Smooth muscle cell (in vitro differentiated cells): ENCODE results near the gene CDKN2C. TPM values are rescaled to one million over a fixed set of nuclear protein-coding genes. Genes with fewer than 3 reads are reported as not detected.
"Not testable (repeated sequence)": the region's sequence is repeated elsewhere in the genome, so short reads cannot be mapped to it uniquely, and the experiment has no call there.

Experiments
- DNase-seq: peaks from one replicate; lab custom pipeline; 2025; ENCODE audit not compliant: unreplicated experiment; lab: John Stamatoyannopoulos, UW
- H2AFZ ChIP-seq: fragments of 200-600 bp; sonication (generic); 2 replicates; pipeline ENCODE4 v1.6.0; 2016; ENCODE audit warnings: antibody characterized with exemption, low read depth, mild to moderate bottlenecking
- H3F3A ChIP-seq: fragments of 200-600 bp; sonication (generic); 2 replicates; pipeline ENCODE4 v1.6.0; 2017; ENCODE audit warnings: antibody characterized with exemption, low read depth
- H3K27ac ChIP-seq: fragments of 200-600 bp; sonication (generic); 2 replicates; pipeline ENCODE4 v1.5.1; 2016; ENCODE audit warnings: low read depth, mild to moderate bottlenecking
- H3K27me3 ChIP-seq: fragments of 200-600 bp; sonication (generic); 2 replicates; pipeline ENCODE4 v1.6.1; 2016; ENCODE audit warnings: low read depth, mild to moderate bottlenecking
- H3K36me3 ChIP-seq: fragments of 200-600 bp; sonication (generic); 2 replicates; pipeline ENCODE4 v1.5.1; 2016; ENCODE audit warnings: low read depth
- H3K4me1 ChIP-seq: fragments of 200-600 bp; sonication (generic); 2 replicates; pipeline ENCODE4 v1.5.1; 2016; ENCODE audit warnings: low read depth
- H3K4me2 ChIP-seq: fragments of 200-600 bp; sonication (generic); 2 replicates; pipeline ENCODE4 v1.6.0; 2016; ENCODE audit warnings: mild to moderate bottlenecking
- H3K4me3 ChIP-seq: fragments of 200-600 bp; sonication (generic); 2 replicates; pipeline ENCODE4 v1.5.1; 2016; ENCODE audit warnings: mild to moderate bottlenecking
- H3K79me2 ChIP-seq: fragments of 200-600 bp; sonication (generic); 2 replicates; pipeline ENCODE4 v1.6.0; 2016; ENCODE audit warnings: low read depth, mild to moderate bottlenecking
- H3K9ac ChIP-seq: fragments of 200-600 bp; sonication (generic); 2 replicates; pipeline ENCODE4 v1.6.0; 2016; ENCODE audit warnings: low read depth
- H3K9me3 ChIP-seq: fragments of 200-600 bp; sonication (generic); replicated peaks from 2 replicates; pipeline ENCODE4 v1.5.1; 2016; ENCODE audit warnings: low read depth
- H4K20me1 ChIP-seq: fragments of 200-600 bp; sonication (generic); 2 replicates; pipeline ENCODE4 v1.6.0; 2016; ENCODE audit warnings: low read depth
- CTCF ChIP-seq: fragments of 200-600 bp; sonication (generic); IDR thresholded peaks from 2 replicates; pipeline ENCODE4 v1.5.1; 2017; ENCODE audit warnings: borderline replicate concordance, mild to moderate bottlenecking, antibody characterized with exemption; ENCODE audit not compliant: insufficient read depth, poor library complexity, severe bottlenecking
- WGBS: methylation state at CpG from one replicate; pipeline ENCODE4 v1.1.7; 2016; ENCODE audit warnings: low lambda C conversion rate; 5-methylcytosine and 5-hydroxymethylcytosine counted together
- polyA plus RNA-seq: library from polyadenylated mRNA; unstranded; fragments of >200 nt; fragmentation: Nextera tagmentation; extraction: Ambion mirVana; gene quantifications from 2 replicates; pipeline ENCODE4 v1.2.1, GENCODE V29; 2016
- total RNA-seq: library from RNA; depleted of rRNA; stranded (reverse); fragments of >200 nt; gene quantifications from 2 replicates; pipeline ENCODE4 v1.2.3, GENCODE V29; 2014

The CDKN2C gene
- total and polyA plus RNA-seq, 2 experiments from 2014 or later: 1.3 to 3.2 TPM

GRCh38 chr1:51000160-51000559 lies 30.1 kb downstream of the CDKN2C start:
- no peak overlapping the region for H3K27ac ChIP-seq

GRCh38 chr1:51000651-51001050 lies 30.6 kb downstream of the CDKN2C start:
- H3K9me3 ChIP-seq: no peaks in the 10 kb centered on the region
- no peak overlapping the region for H2AFZ ChIP-seq

More at GRCh38 chr1:51000160-51000559, 30.1 kb downstream of the CDKN2C start:
- Histone ChIP-seq H3K9ac (no peak overlapping the region), H3K9me3 (no peaks in the 10 kb centered on the region), H3K79me2 (no peaks in the 10 kb centered on the region), H3K27me3 (peaks cover 14% of the 10 kb centered on the region), H3K4me3 (no peak overlapping the region), H3K4me1 (no peaks in the 10 kb centered on the region), H4K20me1 (no peaks in the 10 kb centered on the region), H3K4me2 (no peak overlapping the region), H3K36me3 (no peaks in the 10 kb centered on the region), H2AFZ (no peak overlapping the region), H3F3A (no peaks in the 10 kb centered on the region)
- TF ChIP-seq CTCF: no peak
- DNase-seq: no peak
- WGBS: 72% methylated on average over 1 of the region's 1 CpG

GRCh38 chr1:51002516-51002915 lies 32.5 kb downstream of the CDKN2C start:
- H4K20me1 ChIP-seq: no peaks in the 10 kb centered on the region
- H3K79me2 ChIP-seq: no peaks in the 10 kb centered on the region
- no peaks in the 10 kb centered on the region for H3K9me3 ChIP-seq
- no peaks in the 10 kb centered on the region for H3K27me3 ChIP-seq
- no peak overlapping the region for H3K4me2 ChIP-seq
- H3K9ac ChIP-seq: no peak overlapping the region
- WGBS: 86% methylated on average over 6 of the region's 6 CpGs
- H3K27ac ChIP-seq: no peak overlapping the region
- no peak for TF ChIP-seq CTCF
- no peak overlapping the region for H2AFZ ChIP-seq
- DNase-seq: no peak
- no peaks in the 10 kb centered on the region for H3K36me3 ChIP-seq
- H3F3A ChIP-seq: no peaks in the 10 kb centered on the region
- no peak overlapping the region for H3K4me3 ChIP-seq
- H3K4me1 ChIP-seq: no peaks in the 10 kb centered on the region

More at GRCh38 chr1:51000651-51001050, 30.6 kb downstream of the CDKN2C start:
- Histone ChIP-seq H3K79me2 (no peaks in the 10 kb centered on the region), H3K36me3 (no peaks in the 10 kb centered on the region), H3K9ac (no peak overlapping the region), H3K4me3 (no peak overlapping the region), H3F3A (no peaks in the 10 kb centered on the region), H3K27me3 (peaks cover 9% of the 10 kb centered on the region), H3K27ac (no peak overlapping the region), H3K4me1 (no peaks in the 10 kb centered on the region), H3K4me2 (no peak overlapping the region), H4K20me1 (no peaks in the 10 kb centered on the region)
- WGBS: 47% methylated on average over 2 of the region's 2 CpGs
- DNase-seq: no peak
- no peak for TF ChIP-seq CTCF

DNA sequence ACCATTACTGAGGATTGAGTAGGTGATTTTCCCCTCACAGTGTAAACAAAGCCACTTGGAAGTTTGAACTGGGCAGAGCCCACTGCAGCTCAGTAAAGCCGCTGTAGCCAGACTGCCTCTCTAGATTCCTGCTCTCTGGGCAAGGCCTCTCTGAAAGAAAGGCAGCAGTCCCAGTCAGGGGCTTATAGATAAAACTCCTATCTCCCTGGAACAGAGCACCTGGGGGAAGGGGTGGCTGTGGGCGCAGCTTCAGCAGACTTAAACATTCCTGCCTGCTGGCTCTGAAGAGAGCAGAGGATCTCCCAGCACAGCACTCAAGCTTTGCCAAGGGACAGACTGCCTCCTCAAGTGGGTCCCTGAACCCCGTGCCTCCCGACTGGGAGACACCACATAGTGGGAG lies 35.5 kb downstream of the CDKN2C start:
- WGBS: 81% methylated on average over 4 of the region's 4 CpGs
- H3K36me3 ChIP-seq, H3K27me3 ChIP-seq, H3K4me1 ChIP-seq, H2AFZ ChIP-seq, H3K9me3 ChIP-seq, H3K4me3 ChIP-seq, H3K79me2 ChIP-seq, H3K9ac ChIP-seq, H3K27ac ChIP-seq, H3F3A ChIP-seq, H3K4me2 ChIP-seq, DNase-seq, H4K20me1 ChIP-seq: not testable (repeated sequence)
